OCI-LY7 (cell line): Measurements from ENCODE around the gene RNF8. TPM values are rescaled to one million over a fixed set of nuclear protein-coding genes. Genes with fewer than 3 reads are reported as not detected.
"Not testable (repeated sequence)": the region's sequence is repeated elsewhere in the genome, so short reads cannot be mapped to it uniquely, and the experiment has no call there.

ENCODE experiments used
- BruUV-seq: library from RNA; stranded (reverse); fragments of 400-500 nt; replicated peaks from 2 replicates; lab custom pipeline; 2021; lab: Mats Ljungman, UMichigan
- CTCF ChIA-PET: fragments of 300-600 bp; sonication (Branson Sonifier 250); formaldehyde crosslinking; loops from one replicate; lab custom pipeline; 2022; ENCODE audit warnings: antibody characterized with exemption; ENCODE audit not compliant: unreplicated experiment; lab: Charles Lee
- POLR2A ChIA-PET: fragments of 300-600 bp; sonication (Branson Sonifier 250); formaldehyde crosslinking; loops from one replicate; lab custom pipeline; 2022; ENCODE audit warnings: antibody characterized with exemption; lab: Charles Lee
- DNase-seq: peaks from one replicate; pipeline ENCODE4 v3.0.0-alpha.2; 2015; ENCODE audit warnings: low spot score
- H2AFZ ChIP-seq: fragments of 200-600 bp; sonication (generic), shearing (Covaris generic); 2 replicates; pipeline ENCODE4 v1.6.1; 2014; ENCODE audit warnings: mild to moderate bottlenecking, antibody characterized with exemption, low read length, moderate library complexity
- H3K27ac ChIP-seq: fragments of 200-600 bp; sonication (generic); 2 replicates; pipeline ENCODE4 v1.5.1; 2014; ENCODE audit warnings: mixed run types, low read depth, mild to moderate bottlenecking, moderate library complexity, low read length, inconsistent platforms; ENCODE audit not compliant: poor library complexity, severe bottlenecking
- H3K36me3 ChIP-seq: fragments of 200-600 bp; sonication (generic); 2 replicates; pipeline ENCODE4 v1.6.1; 2014; ENCODE audit warnings: mild to moderate bottlenecking, antibody characterized with exemption, low read length, moderate library complexity, mixed read lengths; ENCODE audit not compliant: insufficient read depth
- H3K4me1 ChIP-seq: fragments of 200-600 bp; sonication (generic); 2 replicates; pipeline ENCODE4 v1.5.1; 2014; ENCODE audit warnings: mild to moderate bottlenecking, low read length; ENCODE audit not compliant: insufficient read depth, poor library complexity, severe bottlenecking
- H3K4me2 ChIP-seq: fragments of 200-600 bp; sonication (generic); 2 replicates; pipeline ENCODE4 v1.6.1; 2014; ENCODE audit warnings: mild to moderate bottlenecking, low read length
- H3K4me3 ChIP-seq: fragments of 200-600 bp; sonication (generic); 2 replicates; pipeline ENCODE4 v1.5.1; 2014; ENCODE audit warnings: mild to moderate bottlenecking, low read depth, low read length; ENCODE audit not compliant: poor library complexity, severe bottlenecking
- H3K79me2 ChIP-seq: fragments of 200-600 bp; sonication (generic); 2 replicates; pipeline ENCODE4 v1.6.1; 2016; ENCODE audit warnings: low read depth, mild to moderate bottlenecking, low read length, moderate library complexity, mixed read lengths; ENCODE audit not compliant: insufficient read depth
- H3K9me2 ChIP-seq: fragments of 200-600 bp; sonication (generic); 2 replicates; pipeline ENCODE4 v1.6.1; 2016; ENCODE audit warnings: mild to moderate bottlenecking, low read length, mixed read lengths; ENCODE audit not compliant: insufficient read depth
- H3K9me3 ChIP-seq: fragments of 200-600 bp; sonication (generic); 2 replicates; pipeline ENCODE4 v1.6.1; 2014; ENCODE audit warnings: mild to moderate bottlenecking, mixed run types, low read length, mixed read lengths
- H4K20me1 ChIP-seq: fragments of 200-600 bp; sonication (generic); 2 replicates; pipeline ENCODE4 v1.6.1; 2014; ENCODE audit warnings: mild to moderate bottlenecking, antibody characterized with exemption, low read length, moderate library complexity, mixed read lengths; ENCODE audit not compliant: insufficient read depth
- EZH2phosphoT487 ChIP-seq: fragments of 200-600 bp; sonication (generic); IDR thresholded peaks from 2 replicates; pipeline ENCODE4 v1.6.1; 2018; ENCODE audit warnings: low read depth, borderline replicate concordance, mild to moderate bottlenecking, mixed run types, antibody characterized with exemption, low read length, moderate library complexity, mixed read lengths
- intact Hi-C: fragments of 100-400 bp; cut with micrococcal nuclease; formaldehyde crosslinking; loops from one replicate; pipeline ENCODE4 v1.10.0; 2022; ENCODE audit not compliant: unreplicated experiment
- total RNA-seq, 2 experiments: library from RNA; depleted of rRNA in 1 of 2; stranded (reverse); fragments of >200 nt in 1 of 2; shearing (Covaris generic) in 1 of 2; gene quantifications; 2 replicates each; pipeline ENCODE4 v1.2.3, GENCODE V29; 2014 to 2022
- TF ChIP-seq, protein P1 (sequence below): fragments of 200-600 bp; sonication (generic); conservative IDR thresholded peaks from 2 replicates; pipeline ENCODE4 v1.5.1; 2014; ENCODE audit warnings: mild to moderate bottlenecking, antibody characterized with exemption, low read length, moderate library complexity, mixed read lengths

The RNF8 gene
- total RNA-seq, 2 experiments from 2014 or later = 19.7 to 21.8 TPM

DNA sequence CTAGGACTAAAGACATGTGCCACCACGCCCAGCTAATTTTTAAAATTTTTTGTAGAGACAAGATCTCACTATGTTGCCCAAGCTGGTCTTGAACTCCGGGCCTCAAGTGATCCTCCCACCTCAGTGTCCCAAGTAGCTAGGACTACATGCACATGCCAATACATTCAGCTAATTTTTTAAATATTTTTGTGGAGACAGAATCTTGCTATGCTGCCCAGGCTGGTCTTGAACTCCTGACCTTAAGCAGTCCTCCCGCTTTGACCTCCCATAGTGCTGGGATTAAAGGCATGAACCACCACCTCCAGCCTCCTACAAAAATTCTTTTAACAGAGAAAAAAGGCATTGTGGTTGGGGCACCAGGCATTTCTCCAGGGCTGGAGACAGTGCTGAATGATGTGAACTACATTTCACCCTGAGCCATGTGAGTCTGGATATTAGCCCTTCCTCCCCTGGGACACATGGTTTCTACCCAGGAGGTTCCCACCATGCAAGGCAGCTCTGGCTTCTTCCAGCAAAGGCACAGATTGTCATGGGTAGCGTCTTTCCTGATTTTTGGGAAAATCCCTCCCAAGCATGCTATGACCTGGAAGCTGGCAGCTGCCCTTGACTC lies 42.9 kb downstream of the RNF8 start:
- intact Hi-C loops = no loop called here
- Histone ChIP-seq H3K4me3 (no peak overlapping the region), H2AFZ (no peak overlapping the region), H3K79me2 (no peaks in the 10 kb centered on the region), H4K20me1 (no peaks in the 10 kb centered on the region), H3K36me3 (peaks cover 12% of the 10 kb centered on the region; the same call in 1 of the 2 replicates), H3K27ac (no peak overlapping the region), H3K4me2 (no peak overlapping the region), H3K4me1 (no peaks in the 10 kb centered on the region), H3K9me3 (no peaks in the 10 kb centered on the region), H3K9me2 (no peaks in the 10 kb centered on the region)
- POLR2A ChIA-PET = interaction anchor here (0.7 kb wide), 1 partner anchor 27 kb away, joined by 3 read pairs; no protein-coding TSS in a partner anchor
- TF ChIP-seq, protein P1, sequence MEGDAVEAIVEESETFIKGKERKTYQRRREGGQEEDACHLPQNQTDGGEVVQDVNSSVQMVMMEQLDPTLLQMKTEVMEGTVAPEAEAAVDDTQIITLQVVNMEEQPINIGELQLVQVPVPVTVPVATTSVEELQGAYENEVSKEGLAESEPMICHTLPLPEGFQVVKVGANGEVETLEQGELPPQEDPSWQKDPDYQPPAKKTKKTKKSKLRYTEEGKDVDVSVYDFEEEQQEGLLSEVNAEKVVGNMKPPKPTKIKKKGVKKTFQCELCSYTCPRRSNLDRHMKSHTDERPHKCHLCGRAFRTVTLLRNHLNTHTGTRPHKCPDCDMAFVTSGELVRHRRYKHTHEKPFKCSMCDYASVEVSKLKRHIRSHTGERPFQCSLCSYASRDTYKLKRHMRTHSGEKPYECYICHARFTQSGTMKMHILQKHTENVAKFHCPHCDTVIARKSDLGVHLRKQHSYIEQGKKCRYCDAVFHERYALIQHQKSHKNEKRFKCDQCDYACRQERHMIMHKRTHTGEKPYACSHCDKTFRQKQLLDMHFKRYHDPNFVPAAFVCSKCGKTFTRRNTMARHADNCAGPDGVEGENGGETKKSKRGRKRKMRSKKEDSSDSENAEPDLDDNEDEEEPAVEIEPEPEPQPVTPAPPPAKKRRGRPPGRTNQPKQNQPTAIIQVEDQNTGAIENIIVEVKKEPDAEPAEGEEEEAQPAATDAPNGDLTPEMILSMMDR = no peak
- CTCF ChIA-PET = no interaction called here
- no peak for DNase-seq
- no TSS peak for BruUV-seq

DNA sequence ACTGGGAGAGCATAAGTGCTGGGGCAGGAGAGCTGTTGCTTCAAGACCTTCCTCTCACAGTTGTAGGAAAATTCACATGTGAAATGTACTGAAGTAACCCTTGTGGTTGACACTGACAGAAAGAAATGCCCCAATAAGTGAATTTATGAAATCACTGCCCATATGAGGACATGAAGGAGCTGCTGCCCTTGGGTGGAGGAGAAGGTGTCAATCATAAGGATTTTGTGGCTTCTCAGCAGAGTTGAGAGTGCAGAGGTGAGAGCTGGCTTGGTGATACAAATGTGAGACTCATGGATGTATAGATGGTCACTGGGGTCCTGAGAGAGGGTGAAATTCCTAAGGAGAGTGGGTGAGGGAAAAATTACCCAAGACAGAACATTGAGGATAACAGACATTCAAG lies 45.3 kb downstream of the RNF8 start:
- Histone ChIP-seq H3K9me3 (no peaks in the 10 kb centered on the region), H3K4me2 (no peak overlapping the region), H3K4me3 (no peak overlapping the region), H2AFZ (no peak overlapping the region), H3K79me2 (no peaks in the 10 kb centered on the region), H3K36me3 (no peaks in the 10 kb centered on the region), H3K4me1 (no peaks in the 10 kb centered on the region), H4K20me1 (no peaks in the 10 kb centered on the region), H3K9me2 (no peaks in the 10 kb centered on the region), H3K27ac (no peak overlapping the region)
- ChIA-PET POLR2A (no interaction called here), CTCF (no interaction called here)
- intact Hi-C loops = no loop called here
- no peak for DNase-seq
- no TSS peak for BruUV-seq
- TF ChIP-seq EZH2phosphoT487 = no peak
- TF ChIP-seq, protein P1 = no peak

DNA sequence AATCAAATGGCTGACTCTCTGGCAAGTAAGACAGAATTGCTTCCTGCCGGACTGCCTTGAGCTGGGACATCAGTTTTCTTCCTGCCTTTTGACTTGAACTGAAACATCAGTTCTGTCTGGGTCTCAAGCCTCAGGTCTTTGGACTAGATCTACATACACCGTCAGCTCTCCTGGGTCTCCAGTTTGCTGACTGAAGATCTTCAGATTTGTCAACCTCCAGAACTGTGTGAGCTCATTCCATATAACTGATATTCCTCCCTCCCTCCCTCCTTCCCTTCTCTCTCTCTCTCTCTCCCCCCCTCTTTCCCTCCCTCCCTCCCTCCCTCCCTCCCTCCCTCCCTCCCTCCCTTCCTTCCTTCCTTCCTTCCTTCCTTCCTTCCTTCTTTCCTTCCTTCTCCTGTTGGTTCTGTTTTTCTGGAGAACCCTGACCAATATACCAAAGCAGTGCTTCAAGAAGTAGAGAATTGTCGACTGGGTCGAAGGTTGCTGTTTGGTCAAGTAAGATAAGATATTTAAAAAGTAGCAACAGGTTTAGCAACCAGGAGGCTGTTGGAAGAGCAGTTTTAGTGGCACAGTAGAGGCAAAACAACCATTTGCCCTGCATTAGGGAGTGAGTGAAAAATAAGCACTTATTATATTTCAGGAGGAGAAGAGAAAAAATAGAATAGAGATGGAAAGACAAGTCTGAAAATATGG lies 46.2 kb downstream of the RNF8 start:
- TF ChIP-seq EZH2phosphoT487 = no peak
- TF ChIP-seq, protein P1 = no peak
- H3K9me2 ChIP-seq = no peaks in the 10 kb centered on the region
- H3K79me2 ChIP-seq = no peaks in the 10 kb centered on the region
- ChIA-PET POLR2A (no interaction called here), CTCF (no interaction called here)
- no peak overlapping the region for H2AFZ ChIP-seq
- no peak overlapping the region for H3K4me2 ChIP-seq
- no peaks in the 10 kb centered on the region for H4K20me1 ChIP-seq
- BruUV-seq = no TSS peak
- no peak overlapping the region for H3K27ac ChIP-seq
- DNase-seq = no peak
- no peaks in the 10 kb centered on the region for H3K4me1 ChIP-seq
- no peak overlapping the region for H3K4me3 ChIP-seq
- no peaks in the 10 kb centered on the region for H3K36me3 ChIP-seq
- no peaks in the 10 kb centered on the region for H3K9me3 ChIP-seq
- intact Hi-C loops = no loop called here

DNA sequence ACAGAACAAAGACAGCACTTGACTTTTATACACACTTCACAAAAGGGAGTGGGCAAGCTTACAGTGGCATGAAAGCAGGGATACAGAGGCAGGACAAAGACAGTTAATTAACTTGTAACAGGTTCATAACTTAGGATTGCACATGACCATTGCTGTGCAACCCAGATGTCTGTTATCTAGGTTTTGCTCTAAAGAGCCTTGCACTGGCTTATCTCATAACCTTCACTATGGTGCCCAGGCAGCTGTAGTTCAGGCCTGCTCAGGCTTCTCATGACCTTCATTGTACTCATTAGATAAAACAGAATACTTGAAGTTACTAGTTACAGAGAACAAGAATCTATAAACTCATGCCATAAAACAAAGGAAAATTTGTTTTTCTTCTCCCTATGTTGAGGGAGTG lies 47.9 kb downstream of the RNF8 start:
- H3K36me3 ChIP-seq, H3K79me2 ChIP-seq, H3K9me3 ChIP-seq, H3K4me2 ChIP-seq, H3K4me3 ChIP-seq, intact Hi-C loops, H3K9me2 ChIP-seq, POLR2A ChIA-PET, BruUV-seq, H4K20me1 ChIP-seq, DNase-seq, H3K4me1 ChIP-seq, H2AFZ ChIP-seq, H3K27ac ChIP-seq, CTCF ChIA-PET: not testable (repeated sequence)
